ENCODE results near the gene RNF20.
"Not testable (repeated sequence)": the region's sequence is repeated elsewhere in the genome, so short reads cannot be mapped to it uniquely, and the experiment has no call there.

The RNF20 gene

GRCh38 chr9:101540069-101540468 lies 6.4 kb downstream of the RNF20 start:
- DNase-seq, result no peak

DNA sequence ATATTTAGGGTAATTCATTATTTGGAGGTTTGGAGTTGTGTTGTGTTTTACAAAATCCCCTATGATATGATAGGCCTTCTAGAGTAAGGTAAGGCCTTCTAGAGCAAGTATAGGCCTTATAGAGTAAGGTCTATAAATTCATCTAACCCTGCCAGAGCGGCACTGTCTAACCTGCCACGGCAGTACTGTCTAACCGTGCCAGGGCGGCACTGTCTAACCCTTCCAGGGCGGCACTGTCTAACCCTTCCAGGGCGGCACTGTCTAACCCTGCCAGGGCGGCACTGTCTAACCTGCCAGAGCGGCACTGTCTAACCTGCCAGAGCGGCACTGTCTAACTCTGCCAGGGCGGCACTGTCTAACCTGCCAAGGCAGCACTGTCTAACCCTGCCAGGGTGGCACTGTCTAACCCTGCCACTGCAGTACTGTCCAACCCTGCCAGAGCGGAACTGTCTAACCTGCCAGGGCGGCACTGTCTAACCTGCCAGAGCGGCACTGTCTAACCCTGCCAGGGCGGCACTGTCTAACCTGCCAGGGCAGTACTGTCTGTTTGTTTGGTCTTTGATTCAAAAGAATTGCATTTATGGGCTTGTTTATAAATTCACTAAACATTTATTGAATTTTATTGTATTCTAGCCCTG lies 9.6 kb downstream of the RNF20 start:
- no peak for DNase-seq

DNA sequence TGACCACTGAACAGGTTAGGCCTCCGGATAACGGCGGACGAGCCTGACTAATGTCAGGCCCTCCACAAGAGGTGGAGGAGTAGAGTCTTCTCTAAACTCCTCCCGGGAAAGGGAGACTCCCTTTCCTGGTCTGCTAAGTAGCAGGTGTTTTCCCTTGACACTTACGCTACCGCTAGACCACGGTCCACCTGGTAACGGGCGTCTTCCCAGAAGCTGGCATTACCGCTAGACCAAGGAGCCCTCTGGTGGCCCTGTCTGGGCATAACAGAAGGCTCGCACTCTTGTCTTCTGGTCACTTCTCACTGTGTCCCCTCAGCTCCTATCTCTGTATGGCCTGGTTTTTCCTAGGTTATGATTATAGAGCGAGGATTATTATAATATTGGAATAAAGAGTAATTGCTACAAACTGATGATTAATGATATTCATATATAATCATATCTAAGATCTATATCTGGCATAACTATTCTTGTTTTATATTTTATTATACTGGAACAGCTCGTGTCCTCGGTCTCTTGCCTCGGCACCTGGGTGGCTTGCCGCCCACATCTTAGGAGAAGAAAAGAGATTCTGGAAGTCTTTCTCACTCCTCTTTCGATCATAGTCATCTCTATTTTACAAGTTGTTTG lies 15.9 kb downstream of the RNF20 start:
- not testable (repeated sequence) for DNase-seq

DNA sequence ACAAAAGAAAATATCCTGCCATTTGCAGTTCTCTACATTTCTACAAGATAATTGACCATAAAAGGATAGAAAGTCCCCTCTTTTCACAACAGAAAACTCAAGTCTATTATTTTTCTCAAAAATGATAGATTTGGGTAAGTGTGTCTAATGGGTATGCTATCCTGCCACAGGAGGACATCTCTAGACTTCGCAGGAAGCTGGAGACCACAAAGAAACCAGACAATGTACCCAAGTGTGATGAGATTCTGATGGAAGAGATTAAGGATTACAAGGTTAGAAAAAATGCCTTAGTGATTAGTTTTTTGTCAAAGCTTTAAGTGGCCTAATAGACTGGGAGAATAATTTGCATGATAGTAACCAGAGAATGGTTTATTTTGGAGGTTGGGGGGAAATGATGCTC lies 28.1 kb downstream of the RNF20 start:
- no peak for DNase-seq

DNA sequence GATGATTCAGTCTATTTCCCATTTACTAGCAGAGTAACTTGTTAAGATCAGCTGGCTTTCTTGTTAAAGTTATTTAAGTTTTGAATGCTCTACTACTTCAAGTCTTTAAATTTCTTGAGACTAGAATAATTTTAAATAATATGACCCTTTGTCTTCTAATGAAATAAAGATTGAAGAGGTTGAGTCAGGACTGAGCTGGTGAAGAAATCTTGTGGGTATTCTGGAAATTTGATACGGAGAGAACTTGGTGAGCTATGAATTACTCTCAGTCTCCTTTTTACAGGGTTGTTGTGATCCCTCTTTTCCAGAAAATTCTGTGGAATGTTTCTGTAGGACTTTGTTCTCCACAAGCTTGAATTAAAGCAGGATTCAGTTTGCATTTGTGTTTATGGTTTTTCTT lies 29.3 kb downstream of the RNF20 start:
- DNase-seq, result no peak

DNA sequence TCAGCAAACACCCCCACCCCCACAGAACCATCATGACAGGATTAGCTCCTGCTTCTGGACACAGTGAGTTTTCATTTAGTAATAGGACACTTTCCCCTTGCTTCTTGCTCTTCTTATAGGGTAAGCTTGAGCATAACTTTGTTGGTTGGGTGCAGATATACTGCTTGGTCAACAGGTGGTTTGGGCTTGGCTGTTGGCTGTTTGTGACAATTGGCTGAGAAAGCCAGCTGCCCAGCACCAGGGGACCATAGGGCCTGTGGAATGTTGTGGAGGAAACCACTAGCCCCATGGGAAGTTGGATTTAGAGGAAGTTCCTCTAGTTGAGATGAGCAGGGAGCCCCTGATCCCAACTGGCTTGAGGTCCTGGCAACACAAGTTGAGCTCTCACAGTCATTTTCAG lies 30.6 kb downstream of the RNF20 start:
- no peak for DNase-seq

GRCh38 chr9:101566904-101567724 lies 33.5 kb downstream of the RNF20 start:
- no peak for DNase-seq

- DNase-seq, result no peak
Measured at GRCh38 chr9:101567725-101568350, 34.2 kb downstream of the RNF20 start.

GRCh38 chr9:101569741-101570501 lies 36.3 kb downstream of the RNF20 start:
- no peak for DNase-seq

DNA sequence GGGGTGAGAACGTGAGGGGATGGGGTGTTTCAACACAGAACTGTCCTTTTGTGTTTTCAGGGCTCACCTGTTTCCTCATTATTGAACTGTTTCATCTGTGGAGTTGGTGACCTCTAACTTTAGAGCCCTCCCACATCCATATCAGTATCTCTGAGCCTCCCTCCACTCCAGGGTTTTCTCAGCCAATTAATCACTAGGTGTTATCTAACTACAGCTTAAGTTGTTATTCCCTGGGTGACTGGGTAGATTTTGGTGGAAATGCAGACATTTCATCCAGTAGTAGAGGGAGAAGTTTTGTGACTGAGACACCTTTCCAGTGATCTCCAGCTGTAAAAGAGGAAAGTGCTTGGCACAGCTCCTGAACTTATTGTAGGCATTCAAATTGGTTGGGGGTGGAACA lies 37.5 kb downstream of the RNF20 start:
- no peak for DNase-seq

- no peak for DNase-seq
Measured at GRCh38 chr9:101572316-101572715, 38.7 kb downstream of the RNF20 start.

GRCh38 chr9:101574731-101575333 lies 41.2 kb downstream of the RNF20 start:
- DNase-seq, result no peak

- DNase-seq, result no peak
Measured at GRCh38 chr9:101578378-101578777, 44.7 kb downstream of the RNF20 start.

GRCh38 chr9:101579711-101580545 lies 46.3 kb downstream of the RNF20 start:
- no peak for DNase-seq

DNA sequence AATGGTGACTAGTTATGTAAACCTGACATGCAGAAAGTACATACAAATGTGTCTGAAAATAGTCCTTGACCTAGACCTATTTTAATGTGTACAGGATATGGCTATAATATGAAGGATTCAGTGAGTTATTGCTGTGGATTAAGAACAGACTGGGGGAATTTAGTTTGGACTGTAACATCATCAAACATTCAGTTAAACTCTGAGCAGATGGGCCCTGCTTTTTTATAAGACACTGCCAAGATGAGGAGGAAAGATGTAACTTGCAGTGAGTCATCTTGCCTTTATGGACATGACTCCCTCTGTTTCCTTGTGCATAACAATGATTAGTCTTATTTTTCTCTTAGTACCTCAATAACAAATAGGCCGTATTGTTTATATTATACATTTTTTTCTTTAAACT lies 48.9 kb downstream of the RNF20 start:
- DNase-seq, result no peak

- DNase-seq, result no peak
Measured at GRCh38 chr9:101585740-101586139, 52.1 kb downstream of the RNF20 start.

- no peak for DNase-seq
Measured at GRCh38 chr9:101586651-101587050, 53.0 kb downstream of the RNF20 start.

DNA sequence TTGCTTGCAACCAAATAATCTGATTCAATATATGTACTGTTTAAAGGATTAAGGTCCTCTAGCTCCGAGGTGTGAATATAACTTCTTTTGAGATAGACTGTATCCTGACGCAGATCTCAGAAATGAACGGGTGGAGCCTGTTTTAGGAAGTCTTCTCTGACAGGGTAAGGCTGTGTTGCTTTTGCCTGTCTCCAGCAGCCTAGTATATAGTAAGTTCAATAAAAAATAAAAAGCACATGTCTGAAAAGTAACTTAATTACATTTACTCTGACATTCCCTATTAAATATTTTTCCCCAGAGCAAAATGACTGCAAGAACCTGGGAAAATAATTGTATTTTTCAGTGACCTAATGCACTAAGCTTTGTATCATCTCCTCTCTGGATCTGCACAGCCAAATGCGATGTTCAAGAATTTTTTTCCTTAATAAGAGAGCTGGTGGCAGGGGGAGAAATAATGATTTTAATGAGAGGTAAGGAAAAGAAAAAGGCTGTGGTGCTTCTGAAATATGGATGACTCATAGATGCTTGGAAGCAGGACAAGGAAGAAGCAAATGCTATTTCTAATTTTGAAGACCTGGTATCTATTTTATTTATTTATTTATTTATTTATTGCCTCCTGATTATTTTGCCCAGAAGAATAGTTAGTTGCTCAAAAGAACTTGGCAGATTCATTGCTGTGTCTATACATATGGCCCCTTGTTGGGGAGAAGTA lies 53.8 kb downstream of the RNF20 start:
- no peak for DNase-seq

- not testable (repeated sequence) for DNase-seq
Measured at GRCh38 chr9:101590074-101590473, 56.4 kb downstream of the RNF20 start.

DNA sequence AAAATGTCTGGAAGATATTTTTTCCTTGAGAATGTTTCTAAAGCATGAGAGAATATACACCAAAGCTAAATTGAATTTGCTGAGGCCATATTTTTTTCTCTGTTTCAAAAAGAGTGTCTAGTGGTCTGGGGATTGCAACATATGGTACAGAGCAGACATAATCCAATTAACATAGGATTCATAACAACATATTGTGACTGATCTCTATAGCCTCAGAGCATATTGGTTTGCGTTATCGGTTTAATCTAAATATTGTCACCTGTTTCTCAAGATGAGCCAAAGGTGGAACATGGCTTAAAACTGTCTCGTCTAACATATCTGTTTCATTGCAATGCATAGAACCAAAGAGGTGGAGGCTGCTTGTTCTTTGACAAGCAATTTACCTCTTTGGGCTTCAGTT lies 57.2 kb downstream of the RNF20 start:
- no peak for DNase-seq

All from NCI-H2081 (cell line).